ENCODE data around the gene KIF26A.

The KIF26A gene

DNA sequence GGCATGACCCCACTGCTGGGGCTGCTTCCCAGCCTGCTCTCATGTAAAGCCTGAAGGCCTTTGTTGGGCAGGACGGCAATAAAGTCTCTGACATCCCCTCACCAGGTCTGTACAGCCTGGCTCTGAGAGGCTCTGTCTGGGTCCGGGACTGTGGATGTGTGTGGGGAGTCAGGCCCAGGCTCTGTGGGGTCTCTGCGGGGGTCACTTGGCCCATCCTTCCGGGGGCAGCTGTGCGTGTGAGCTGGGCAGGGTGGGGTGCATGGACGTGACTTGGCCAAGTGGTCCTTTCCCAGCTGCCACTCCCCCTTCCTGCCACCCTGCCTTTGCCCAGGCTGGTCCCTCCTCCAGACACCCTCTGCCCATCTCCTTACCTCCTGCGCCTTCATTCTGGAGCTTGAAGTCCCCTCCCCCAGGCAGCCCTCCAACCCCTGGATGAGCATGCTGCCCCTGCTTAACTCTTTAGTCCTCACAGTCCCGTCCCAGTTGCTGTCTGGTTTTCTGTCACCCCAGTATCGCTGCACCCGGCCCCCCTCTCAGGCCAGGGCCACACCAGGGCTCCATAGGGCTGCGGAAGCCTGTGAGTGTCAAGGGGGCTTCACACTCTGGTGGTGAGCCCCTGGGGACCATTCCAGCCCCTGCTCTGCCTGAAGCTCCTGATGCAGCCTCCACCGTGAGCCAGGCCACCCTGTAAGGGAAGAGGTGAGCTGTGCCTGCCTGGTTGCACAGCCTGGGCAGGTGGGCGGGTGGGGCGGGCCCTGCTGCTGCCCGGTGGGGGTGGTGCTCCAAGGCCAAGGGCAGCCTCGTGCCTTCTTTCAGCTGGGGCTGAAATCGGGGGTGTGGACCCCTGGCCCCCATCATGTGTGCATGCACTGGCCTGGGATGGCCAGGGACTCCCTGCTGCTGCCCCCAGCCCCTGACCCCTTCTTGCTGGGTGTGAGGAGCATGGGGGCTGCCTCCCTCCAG is 25.5 kb upstream of the KIF26A start:
- DNase-seq (ENCODE audit: low spot score), result no peak

DNA sequence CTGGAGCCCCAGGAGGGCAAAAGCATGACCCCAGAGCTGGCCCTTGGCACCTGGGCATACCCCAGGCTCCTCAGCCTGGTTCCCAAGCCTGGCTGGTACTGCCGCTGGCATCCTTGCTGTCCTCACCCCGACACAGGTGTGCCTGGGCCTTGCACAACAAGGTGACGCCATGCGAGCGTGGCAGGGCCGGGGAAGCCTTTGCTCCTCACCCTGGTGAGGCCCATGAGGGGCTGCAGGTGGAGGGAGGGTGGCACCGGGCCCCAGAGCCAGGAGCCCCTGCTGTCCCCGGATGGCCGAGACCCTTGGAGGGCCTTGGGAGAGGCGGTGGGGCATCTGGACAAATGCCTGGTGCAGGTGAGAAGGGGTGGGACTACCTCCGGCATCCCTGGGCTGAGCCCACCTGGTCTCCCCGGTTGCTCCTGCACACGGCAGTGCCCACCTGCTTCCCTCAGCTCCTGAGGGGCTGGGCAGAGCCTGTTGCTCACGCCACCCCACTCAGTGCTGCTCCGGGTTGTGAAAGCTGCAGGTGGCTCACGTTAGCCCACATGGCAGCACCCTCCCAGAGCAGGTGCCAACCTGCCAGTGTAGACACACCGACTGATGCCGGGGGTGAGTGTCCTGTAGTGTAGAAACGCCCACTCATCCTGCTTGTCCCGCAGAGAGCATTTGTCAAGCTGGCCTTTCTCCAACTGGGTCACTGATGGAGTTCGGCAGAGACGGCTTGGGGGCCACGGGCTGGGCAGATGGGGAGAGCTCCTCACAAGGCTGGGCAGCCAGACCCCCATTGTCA is 24.6 kb upstream of the KIF26A start:
- no peak for DNase-seq (ENCODE audit: low spot score)

DNA sequence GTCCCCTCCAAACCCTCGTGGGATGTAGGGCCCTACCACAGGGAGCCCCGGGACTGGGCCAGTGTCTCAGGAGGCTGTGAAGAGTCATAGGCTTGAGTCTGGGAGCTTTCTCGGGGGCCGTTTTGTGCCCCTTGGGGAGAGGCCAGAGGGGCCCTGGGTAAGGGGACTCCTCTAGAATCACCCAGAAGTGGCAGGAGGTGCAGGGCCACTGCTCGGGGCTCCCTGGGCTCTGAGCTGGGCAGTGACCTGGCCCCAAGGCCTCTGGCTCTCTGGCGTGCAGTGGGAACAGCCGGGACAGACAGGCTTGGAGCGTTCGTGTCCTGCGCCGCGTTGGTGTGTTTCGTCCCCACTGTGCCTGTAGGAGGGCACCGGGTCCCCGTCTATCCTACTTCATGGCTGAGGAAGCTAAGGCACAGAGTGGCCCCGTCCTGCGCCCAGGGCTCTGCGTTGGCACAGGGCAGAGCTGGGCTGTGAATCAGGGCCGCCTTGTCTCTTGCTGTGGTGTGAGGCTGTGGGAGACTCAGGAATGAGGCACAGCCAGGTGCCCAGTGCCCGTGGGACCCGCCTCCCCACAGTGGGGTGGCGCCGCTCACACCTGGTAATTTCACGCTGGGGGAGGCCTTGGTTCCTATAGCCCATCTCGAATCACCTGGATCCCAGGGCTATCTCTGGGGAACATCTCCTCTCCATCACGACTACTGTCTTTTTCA is 23.8 kb upstream of the KIF26A start:
- no peak for DNase-seq (ENCODE audit: low spot score)

DNA sequence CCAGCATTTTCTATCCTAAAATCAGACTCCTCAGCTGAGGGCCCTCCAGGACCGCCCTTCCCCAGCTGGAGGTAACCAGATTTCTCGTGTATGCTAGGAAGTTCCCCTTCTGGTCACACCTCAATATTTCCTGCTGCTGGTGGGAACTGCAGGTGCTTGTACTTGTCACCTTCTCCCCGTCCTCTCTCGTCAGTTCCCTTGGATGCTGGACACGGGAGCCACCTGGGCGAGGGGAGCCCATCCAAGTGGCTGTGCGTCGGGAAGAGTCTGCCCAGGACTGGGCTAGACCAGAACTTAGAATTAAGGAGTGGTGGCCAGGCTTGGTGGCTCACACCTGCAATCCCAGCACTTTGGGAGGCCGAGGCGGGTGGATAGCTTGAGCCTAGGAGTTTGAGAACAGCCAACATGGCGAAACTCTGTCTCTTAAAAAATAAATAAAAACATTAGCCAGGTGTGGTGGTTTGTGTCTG is 23.2 kb upstream of the KIF26A start:
- no peak for DNase-seq (ENCODE audit: low spot score)

DNA sequence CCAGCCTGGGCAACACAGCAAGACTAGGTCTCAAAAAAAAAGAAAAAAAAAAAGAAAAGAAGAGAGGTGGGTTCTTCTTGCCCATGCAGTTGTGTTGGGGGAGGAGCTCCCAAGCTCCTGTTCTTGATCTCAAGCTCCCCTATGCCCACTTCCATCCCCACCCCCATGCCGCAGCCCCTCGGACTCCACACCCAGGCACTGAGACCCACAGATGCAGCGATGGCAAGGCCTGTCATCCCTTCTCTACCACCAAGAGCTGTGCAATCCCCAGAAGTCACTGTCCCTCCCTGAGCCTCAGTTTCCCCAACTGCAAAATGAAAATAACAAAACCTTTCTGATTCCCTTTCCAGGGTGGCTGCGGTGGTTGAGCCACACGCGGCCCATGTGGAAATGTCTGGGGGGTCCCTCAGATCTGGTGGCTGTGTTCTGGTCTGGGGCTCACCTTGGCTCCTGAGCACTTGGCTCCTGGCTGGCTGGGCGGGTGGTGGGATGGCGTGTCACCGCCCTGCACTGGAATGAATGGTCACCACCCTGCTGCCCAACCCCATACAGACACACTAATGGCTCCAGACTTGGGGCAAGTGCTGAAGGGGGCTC is 22.6 kb upstream of the KIF26A start:
- DNase-seq (ENCODE audit: low spot score), result no peak

DNA sequence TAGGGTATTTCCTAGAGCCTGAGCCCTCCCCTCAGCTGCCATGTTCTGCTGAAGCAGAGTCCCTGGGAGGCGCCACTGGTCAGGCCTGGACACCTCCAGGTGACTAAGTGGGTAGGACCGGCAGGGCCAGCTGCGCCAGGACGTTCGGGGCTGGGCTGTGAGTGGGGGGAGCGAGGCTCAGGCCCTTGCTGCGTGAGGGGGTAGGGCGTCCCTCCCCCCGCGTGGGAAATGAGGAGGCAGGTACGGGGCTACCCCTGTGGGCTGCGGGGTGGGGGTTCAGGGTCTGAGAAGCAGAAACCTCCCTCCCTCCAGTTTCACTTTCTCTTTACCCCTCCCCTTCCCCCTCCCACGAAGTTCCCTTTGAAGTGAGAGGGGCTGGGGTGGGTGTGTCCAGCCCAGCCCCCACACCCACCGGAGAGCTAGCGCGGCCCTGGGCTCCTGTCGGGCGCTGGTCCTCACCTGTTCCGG is 22.1 kb upstream of the KIF26A start:
- no peak for DNase-seq (ENCODE audit: low spot score)

DNA sequence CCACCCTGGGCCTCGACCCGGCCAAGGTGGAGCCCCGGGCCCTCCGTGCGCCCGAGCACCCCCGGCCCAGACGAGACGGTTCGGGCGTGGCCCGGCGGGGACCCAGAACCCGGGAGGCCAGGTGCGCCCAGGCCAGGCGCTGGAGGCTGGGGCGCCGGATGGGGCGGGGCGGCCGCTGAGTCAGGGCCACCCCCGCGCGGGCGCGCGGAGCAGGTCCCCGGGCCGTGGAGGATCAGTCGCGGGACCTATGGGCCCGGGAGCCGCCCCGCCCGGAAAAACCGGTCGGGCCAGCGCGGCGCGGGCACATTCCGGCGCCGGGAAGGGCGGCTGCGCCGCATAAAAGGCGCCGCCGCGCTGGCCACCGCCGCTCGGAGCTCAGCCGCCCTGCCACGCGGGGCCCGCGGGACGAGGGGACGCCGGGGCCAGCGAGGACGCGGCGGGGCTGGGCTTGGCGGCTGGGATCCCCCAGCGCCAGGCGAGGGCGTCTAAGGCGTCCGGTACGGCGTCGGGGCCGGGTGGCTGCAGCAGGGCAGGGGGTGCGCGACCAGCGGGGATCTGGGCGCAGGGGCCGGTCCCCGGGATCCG is 21.5 kb upstream of the KIF26A start:
- no peak for DNase-seq (ENCODE audit: low spot score)

DNA sequence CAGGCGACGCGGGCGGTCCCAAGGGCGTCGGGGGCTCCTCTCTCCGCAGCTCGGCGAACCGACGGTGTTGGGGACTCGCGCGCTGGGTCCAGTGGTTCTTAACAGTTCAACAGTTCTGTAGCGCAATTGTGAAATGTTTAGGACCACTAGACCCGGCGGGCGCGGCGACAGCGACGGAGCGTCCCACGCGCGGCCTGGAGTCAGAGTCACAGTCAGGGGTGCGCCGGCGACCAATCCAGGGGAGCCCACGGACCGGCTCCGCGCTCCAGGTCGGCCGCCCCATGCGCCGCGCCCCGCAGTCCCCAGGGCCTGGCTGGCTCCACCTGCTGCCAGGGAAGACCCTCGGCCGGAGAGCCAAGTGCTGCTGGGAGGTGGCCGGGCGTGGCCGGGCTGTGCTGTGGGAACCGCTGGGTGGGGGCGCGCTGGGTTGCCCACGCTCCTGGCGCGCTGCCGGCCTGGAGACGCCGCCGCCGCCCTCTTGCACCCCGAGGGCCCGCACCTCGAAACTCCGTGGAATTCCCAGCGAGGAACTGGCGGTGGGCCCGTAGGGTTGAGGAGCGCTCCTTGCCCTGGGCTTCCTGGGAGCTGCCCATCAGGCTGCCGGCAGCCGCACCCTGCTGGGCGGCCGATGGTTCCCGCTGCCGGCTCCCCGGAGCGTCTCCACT is 20.9 kb upstream of the KIF26A start:
- DNase-seq (ENCODE audit: low spot score), result no peak

DNA sequence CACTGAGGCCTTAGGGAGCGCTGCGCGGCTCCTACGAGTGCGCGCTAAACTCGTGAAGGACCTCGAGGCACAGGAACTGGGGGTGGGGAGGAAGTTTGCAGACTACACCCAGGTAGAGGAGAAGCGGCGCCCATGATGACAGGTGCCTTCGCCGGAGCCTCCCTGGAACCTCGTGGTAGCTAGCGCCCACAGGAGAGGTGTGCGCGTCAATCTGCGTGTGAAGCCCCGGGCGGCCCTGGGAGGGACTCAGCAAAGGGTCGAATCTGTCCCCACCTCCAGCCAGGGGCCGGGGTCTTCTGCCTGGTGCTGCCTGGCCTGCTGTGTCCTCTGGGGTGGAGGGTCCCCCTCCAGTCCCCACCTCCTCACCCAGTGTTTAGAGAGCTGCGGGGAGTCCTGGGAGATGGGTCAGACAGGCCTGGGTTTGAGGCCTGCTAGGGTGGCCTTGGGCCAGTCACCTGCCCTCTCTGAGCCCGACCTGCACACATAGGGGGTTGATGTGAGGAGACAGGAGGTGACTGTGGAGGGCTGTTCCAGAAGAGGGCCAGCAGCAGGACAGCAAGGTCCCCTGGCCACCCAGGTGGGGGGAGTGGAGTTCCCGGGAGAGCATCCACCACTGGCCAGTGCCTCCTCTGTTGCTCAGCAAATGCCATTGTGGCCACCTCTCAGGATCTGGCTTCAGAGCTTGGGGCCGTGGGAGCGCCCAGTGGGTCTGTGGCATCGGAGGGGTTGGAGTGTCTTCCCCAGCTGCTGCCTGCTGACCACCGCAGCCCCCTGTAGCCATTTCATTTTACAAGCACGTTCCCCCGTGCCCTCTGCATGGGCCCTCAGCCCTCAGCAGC is 20.2 kb upstream of the KIF26A start:
- DNase-seq (ENCODE audit: low spot score), result no peak

DNA sequence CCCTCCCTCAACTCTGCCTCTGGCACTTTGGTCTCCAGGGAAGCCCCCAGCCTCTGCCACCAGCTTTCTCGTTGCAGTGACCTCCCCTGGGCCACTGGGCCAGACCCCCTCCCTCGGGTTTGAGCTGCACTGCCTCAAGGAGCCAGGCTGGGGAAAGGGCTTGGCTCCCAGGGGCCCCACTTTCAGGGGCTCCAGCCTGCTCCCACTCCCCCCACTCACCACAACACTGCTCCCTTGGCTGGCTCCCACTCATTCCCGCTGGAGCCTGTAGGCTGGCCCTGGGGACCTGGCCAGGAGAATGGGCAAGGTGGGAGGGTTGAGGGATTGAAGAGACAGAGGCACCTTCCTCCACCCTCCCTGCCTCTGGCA is 19.3 kb upstream of the KIF26A start:
- no peak for DNase-seq (ENCODE audit: low spot score)

DNA sequence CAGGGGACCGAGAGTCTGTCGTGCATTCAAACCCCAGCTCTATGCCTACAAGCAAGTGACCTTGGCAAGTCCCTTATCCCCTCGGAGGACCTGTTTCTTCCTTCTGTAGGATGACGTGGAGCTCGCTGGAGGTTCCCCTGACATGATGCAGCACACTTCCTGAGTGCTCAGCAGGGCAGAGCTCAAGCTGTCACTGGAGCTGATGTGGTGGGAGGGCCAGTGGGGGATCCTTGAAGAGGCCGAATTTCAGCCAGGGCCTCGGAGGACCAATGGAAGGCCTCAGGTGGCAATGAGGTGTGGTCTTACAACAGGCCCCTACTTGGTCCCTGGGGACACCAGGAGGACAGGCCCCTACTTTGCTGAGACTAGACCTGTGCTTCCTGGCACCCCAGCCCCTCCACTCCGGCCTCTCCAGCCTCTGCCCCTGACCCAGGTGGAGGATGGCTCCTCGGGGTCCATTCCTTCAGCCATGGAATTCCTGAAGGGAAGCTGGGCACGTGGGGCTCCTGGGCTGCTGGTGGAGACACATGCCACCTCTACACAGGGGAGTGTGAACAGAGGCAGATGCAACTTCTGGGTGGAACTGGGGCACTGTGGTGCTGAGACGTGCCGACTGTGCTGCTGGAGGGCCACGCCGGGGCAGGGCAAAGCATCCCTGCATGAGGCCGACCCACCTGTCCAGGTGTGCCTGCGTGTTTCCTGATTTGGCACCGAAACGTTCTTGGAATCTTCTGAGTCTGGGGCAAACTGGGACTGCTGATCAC is 18.7 kb upstream of the KIF26A start:
- DNase-seq (ENCODE audit: low spot score), result no peak

DNA sequence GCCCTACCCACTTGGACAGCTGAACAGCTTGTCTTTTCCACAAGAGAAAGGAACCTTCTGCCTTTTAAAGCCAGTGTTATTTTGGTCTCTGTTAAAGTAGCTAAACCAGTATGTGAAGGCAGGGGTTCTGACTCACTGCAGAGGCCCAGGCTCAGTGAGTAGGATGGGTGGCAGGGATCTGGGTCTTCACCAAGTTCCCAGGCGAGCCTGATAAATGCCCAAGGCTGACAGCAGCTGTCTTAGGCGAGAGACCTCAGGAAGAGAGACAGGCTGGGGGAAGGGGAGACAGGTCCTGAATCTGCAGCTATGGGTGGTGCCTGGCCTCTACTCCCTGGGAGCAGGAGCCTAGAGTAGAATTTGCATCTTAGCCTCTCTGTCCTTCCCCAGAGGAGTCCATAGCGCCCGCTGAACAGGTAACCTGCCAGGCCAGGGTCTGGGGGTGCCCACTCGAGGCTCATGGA is 18.1 kb upstream of the KIF26A start:
- no peak for DNase-seq (ENCODE audit: low spot score)

DNA sequence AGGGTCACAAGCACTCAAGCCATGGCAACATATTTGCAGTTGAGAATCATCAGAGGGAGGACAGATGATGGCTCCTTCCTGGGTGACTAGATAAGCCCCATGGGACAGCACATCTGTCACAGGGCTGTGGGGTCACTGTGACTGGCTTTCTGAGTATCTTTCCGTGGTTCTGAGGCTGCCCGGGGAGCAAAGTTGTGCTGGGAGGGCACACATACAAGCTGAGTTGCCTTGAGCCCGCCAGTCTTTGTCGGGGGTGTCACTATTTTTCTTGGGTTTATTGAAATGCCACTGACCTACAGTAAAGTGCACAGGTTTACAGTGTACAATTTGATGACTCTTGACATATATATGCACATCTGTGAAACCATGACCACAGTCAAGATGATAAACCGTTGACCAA is 17.2 kb upstream of the KIF26A start:
- DNase-seq (ENCODE audit: low spot score), result no peak

DNA sequence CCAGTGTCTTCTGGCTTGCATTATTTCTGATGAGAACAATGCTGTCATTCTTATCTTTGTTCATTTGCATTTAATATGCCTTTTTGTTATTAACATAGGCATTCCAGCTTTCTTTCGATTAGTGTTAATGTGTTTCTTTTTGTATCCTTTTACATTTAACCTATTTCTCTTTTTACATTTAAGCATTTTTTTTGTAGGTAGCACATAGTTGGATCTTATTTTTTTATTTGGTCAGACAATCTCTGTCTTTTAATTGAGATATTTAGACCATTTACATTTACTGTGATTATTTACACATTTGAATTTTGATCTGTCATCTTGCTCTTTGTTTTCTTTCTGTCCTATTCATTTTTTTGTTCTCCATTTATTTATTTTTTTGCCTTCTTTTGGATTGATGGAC is 14.5 kb upstream of the KIF26A start:
- DNase-seq (ENCODE audit: low spot score), result no peak

DNA sequence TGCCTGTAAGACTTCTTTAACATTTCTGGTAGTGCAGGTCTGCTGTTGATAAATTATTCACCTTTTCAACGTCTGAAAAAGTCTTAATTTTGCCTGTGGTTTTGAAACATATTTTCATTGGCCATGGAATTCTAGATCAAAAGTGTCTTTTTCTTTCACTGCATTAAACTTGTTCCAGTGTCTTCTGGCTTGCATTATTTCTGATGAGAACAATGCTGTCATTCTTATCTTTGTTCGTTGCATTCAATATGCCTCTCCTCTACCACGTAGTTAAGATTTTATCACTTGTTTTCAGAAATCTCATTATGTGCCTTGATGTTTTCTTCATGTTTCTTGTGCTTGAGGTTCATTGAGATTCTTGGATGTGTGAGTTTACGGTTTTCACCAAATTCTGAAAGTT is 13.4 kb upstream of the KIF26A start:
- DNase-seq (ENCODE audit: low spot score), result no peak

DNA sequence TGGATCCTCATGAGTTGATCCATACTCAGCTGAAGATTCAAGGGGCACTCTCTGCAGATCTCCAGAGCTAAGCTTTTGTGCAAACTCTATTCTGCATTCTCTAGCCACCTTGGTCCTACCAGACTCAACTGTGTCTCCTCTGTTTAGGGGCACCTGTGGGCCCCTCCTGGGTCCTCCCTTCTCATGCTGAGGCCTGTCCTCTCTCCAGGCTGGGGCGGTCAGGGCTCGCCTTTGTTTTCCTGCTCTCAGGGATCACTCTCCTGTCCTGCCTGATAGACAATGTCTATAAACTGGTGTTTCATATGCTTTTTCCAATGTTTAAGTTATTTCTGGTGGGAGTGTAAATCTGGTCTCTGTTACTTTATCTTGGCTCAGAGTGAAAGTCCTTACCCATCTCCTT is 11.6 kb upstream of the KIF26A start:
- DNase-seq (ENCODE audit: low spot score), result no peak

DNA sequence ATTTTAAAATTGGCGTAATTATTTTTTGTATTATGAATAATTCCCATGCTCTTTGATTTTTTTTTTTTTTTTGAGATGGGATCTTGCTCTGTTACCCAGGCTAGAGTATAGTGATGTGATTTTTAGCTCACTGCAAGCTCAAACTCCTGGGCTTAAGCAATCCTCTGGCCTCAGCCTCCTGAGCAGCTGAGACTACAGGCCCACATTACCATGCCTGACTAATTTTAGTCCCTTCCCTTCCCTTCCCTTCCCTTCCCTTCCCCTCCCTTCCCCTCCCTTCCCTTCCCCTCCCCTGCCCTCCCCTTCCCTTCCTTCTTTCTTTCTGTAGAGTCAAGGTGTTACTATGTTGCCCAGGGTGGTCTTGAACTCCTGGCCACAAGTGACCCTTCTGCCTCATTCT is 9.4 kb upstream of the KIF26A start:
- no peak for DNase-seq (ENCODE audit: low spot score)

DNA sequence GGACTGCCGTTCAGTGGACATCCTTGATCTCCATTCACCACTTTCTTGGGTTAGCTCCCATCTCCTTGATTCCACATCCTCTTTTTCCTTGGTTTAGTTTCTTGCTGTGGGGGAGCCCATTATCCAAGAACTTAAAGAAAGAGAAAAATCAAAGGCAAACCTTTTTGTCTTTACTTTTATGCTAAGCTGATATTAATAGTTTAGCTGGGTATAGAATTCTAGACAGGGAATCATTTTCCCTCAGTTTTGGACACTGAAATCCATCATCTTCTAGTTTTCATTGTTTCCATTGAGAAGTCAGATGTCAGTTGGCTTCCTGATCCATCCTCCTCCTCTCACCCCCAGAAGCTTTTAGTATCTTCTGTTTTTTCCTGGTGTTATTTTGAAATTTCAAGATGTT is 8.8 kb upstream of the KIF26A start:
- DNase-seq (ENCODE audit: low spot score), result no peak

DNA sequence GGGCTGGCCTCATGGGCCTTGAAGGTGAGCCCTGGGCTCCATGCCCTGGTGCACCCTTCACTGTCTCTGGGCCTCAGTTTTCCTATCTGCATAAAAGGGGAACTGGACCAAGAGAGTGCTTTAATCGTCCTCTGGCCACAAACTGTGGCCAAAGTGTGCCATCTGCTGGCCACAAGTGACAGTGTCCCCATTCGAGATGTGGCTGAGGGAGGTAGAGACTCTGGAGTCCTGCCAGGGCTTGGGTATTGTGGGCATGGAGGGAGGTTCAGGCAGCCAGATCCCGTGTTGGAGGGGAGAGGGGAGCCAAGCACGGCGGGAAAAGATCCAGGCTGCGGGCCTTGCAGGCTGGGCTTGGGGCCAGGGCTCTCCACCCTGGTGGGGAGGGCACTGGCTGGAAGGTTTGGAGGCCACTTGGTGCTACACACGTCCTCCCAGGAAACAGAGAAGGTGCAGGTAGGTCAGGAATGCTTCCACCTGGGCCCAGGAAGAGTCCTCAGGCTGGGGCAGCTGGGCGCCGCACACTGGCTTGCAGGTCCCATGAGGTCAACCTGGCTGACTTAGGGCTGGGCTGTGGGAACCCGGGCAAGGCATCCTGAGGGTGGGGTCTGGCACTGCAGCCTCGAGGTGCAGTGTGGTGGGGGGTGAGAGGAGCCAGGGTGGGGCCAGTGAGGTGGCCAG is 7.3 kb upstream of the KIF26A start:
- DNase-seq (ENCODE audit: low spot score), result peak; percentile 35
